ENCODE results near the gene NXPH1. TPM values are rescaled to one million over a fixed set of nuclear protein-coding genes. Genes with fewer than 3 reads are reported as not detected.
A peak's percentile ranks its signal among the peaks of the same experiment; 100 is the strongest.

NXPH1 gene
- total RNA-seq, 1 experiment from 2014 or later, result not detected

DNA sequence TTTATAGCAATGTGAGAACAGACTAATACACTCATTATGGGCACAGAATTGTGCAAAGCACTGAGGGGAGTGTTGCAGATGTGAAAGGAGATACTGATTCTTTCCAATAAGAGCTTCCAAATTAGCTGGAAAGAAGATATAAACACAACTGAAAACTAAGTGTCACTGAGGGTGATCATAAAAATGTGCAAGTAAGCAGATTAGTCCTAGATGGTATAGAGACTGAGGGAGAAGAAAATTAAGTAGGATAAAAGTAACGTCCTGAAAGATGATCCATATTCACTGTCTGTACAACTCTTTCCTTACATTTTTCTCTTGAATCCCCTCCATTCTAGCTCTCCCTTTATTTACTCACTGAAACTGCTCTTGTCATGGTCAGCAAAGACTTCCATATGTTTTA is 11.2 kb upstream of the NXPH1 start:
- Histone ChIP-seq H3K27ac (no peak overlapping the region), H3K4me1 (replicated peaks) (no peaks in the 10 kb centered on the region), H3K4me3 (no peak overlapping the region), H3K27me3 (replicated peaks) (no peaks in the 10 kb centered on the region), H3K9me3 (replicated peaks) (no peaks in the 10 kb centered on the region), H3K36me3 (no peaks in the 10 kb centered on the region)
- no peak for DNase-seq (ENCODE audit: low read depth in 1 of 2, low spot score in 2 of 2)

DNA sequence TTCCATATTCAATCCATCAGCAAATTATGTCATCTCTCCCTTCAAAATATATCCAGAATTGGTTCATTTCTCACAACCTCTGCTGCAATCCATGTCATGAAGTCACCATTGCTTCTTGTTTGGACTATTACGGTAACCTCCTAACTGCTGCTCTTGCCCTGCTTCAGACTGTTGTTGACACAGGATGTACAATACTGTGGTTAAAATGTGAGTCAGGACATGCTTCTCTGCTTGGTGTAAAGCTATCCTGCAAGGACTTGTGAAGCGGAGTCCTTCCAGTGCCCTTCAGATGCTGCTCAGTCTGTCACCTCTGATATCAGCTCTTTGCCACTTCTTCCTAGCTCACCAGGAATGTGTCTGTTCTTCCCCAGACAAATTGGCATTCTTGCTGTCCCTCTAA is 10.4 kb upstream of the NXPH1 start:
- no peak for DNase-seq (ENCODE audit: low read depth in 1 of 2, low spot score in 2 of 2)
- Histone ChIP-seq H3K27me3 (replicated peaks) (no peaks in the 10 kb centered on the region), H3K9me3 (replicated peaks) (no peaks in the 10 kb centered on the region), H3K4me1 (replicated peaks) (no peaks in the 10 kb centered on the region), H3K27ac (no peak overlapping the region), H3K36me3 (no peaks in the 10 kb centered on the region), H3K4me3 (no peak overlapping the region)

DNA sequence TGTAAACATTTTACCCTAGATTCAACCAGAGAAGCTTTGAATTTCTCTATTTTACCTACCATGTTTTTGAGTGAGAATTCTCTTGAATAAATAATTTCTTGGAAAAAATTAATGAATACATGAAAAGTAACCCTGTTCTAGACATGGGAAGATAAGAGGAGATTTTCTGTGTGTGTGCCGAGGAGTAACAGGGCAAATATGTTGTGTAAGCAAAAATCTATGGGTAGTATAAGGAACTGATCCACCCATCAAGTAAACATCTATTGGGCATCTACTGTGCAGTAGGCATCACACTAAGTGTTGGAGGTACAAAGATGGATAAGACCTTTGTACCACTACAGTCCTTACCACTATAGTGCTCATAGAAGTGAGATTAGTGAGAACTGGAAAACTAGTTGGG is 8.2 kb upstream of the NXPH1 start:
- no peak overlapping the region for H3K4me3 ChIP-seq
- H3K27me3 ChIP-seq (replicated peaks), result no peaks in the 10 kb centered on the region
- no peaks in the 10 kb centered on the region for H3K4me1 ChIP-seq (replicated peaks)
- DNase-seq (ENCODE audit: low read depth in 1 of 2, low spot score in 2 of 2), result no peak
- H3K9me3 ChIP-seq (replicated peaks), result no peaks in the 10 kb centered on the region
- H3K27ac ChIP-seq, result no peak overlapping the region
- H3K36me3 ChIP-seq, result no peaks in the 10 kb centered on the region

DNA sequence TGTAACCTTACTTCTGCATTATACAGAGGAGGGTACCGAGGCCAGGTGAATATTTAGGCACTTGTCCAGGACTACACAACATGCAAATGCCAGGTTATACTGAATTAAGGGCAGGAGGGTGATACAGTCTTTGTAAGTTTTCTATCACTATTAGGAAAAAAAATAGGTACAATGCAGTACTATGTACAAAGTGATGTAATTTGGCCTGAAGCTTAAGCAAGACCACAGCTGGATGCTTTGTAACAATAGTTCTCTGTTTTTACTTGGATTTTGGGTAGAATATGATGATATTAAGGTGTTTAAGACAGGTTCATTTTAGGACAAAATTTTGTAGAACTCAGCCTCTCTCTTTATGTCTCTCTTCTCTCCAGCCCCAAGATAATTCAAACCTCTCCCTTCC is 2.8 kb upstream of the NXPH1 start:
- H3K9me3 ChIP-seq (replicated peaks), result 0 out of 2 replicates have a peak, but pooled peaks cover 4% of the 10 kb centered on the region
- H3K4me3 ChIP-seq, result no peak overlapping the region
- no peaks in the 10 kb centered on the region for H3K36me3 ChIP-seq
- no peaks in the 10 kb centered on the region for H3K4me1 ChIP-seq (replicated peaks)
- H3K27me3 ChIP-seq (replicated peaks), result peaks cover 10% of the 10 kb centered on the region
- H3K27ac ChIP-seq, result no peak overlapping the region
- no peak for DNase-seq (ENCODE audit: low read depth in 1 of 2, low spot score in 2 of 2)

DNA sequence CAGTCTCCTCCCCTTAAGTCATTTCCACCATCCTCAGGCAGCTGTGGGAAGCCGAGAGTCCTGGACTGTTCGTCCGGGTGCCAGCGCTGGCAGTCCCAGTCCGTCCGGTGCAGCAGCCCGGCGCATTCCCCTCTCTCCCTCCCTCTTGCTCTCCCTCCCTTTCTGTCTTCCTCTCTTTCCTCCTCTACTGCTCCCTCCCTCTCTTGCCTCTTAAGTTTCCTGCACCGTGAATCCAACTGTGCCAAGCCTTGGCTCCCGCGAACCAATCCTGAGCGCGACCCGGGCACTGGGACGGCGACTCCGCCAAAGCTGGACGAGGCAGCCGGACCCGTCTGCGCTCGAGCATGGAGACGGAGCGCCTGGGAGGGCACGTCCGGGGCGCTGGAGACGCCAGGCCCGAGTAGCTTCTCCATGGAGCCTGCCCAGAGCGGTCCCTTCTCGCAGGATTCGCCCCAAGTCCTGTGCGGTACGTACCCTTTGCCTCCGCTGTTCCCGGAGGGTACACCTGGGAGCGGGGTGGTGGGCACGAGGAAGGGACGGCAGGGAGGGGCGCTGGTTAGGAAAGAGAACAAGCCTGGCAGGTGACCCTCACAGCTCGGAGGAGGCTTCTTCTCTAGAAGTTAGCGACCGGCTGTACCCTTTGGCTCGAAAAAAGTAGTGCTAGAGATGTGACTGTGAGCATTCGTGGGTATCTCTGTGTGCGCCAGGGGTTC is 1.0 kb downstream of the NXPH1 start:
- Histone ChIP-seq H3K36me3 (no peaks in the 10 kb centered on the region), H3K27ac (no peak overlapping the region), H3K27me3 (replicated peaks) (peaks cover 10% of the 10 kb centered on the region), H3K9me3 (replicated peaks) (0 out of 2 replicates have a peak, but pooled peaks cover 4% of the 10 kb centered on the region), H3K4me1 (replicated peaks) (no peaks in the 10 kb centered on the region), H3K4me3 (no peak overlapping the region)
- DNase-seq (ENCODE audit: low read depth in 1 of 2, low spot score in 2 of 2), result no peak

DNA sequence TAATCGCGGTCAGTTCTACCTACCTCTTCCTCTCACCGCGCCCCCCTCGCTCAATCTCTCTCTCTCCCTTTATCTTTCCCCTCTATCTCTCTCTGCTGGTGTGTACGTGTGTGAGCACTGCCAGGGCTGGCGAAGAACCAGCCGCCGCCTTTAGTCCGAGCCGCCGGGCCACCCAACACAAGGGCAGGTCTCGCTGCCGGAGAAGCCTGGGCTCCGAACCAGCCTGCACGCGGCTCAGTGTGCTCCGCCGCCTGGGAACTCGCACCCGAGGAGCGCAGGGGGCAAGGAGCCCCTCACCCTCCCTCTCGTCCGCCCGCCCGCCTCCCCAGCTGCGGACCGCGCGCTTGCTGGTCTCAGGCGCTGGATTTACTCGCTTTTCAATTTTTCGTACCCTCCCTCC is 1.7 kb downstream of the NXPH1 start:
- H3K9me3 ChIP-seq (replicated peaks), result 0 out of 2 replicates have a peak, but pooled peaks cover 4% of the 10 kb centered on the region
- no peaks in the 10 kb centered on the region for H3K36me3 ChIP-seq
- no peak overlapping the region for H3K4me3 ChIP-seq
- H3K27me3 ChIP-seq (replicated peaks), result peaks cover 10% of the 10 kb centered on the region
- no peak for DNase-seq (ENCODE audit: low read depth in 1 of 2, low spot score in 2 of 2)
- no peak overlapping the region for H3K27ac ChIP-seq
- H3K4me1 ChIP-seq (replicated peaks), result no peaks in the 10 kb centered on the region

DNA sequence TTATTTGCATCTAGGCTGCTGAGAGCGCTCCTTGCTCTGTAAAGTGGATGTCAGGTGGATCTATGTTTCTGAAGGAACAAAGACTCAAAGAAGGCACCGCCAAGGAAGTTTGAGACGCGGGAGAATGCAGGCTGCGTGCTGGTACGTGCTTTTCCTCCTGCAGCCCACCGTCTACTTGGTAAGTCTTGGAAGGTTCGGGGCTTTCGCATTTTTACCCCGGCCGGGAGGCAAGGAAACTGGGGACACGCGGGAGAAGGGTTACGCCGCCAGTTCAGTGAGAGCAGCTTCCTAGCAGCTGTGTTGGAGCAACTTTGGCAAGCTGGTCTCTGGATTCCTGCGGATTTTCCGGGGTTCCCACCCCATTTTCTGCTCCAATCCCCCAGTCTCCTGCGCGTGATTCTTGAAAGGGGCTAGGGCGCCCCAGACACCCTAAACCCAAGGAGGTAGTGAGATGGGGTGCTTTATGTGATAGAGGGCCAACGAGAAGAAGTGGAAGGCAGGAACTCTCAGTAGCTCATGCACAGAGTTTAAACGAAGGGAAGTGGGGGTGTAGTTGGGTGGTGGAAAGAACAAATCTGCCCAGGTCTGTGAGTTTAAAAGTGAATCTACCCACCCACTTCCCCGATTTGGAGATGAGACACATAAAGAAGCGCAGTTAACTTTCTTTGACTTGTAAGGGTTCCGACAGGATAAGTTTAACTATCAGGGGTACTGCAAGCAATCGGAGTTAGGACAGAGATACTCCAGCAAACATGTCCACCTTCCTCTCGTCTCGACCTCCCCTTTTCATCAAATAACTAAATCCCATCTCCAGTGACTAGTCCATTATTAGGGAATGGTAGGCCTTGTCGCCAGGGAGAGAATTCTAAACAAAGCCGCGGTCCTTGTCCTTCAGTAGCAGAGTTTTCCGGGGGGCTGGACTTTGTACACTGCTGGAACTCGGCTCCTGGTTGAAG is 2.5 kb downstream of the NXPH1 start:
- peaks cover 10% of the 10 kb centered on the region for H3K27me3 ChIP-seq (replicated peaks)
- no peaks in the 10 kb centered on the region for H3K4me1 ChIP-seq (replicated peaks)
- H3K27ac ChIP-seq, result no peak overlapping the region
- no peaks in the 10 kb centered on the region for H3K36me3 ChIP-seq
- DNase-seq (ENCODE audit: low read depth in 1 of 2, low spot score in 2 of 2), result no peak
- H3K9me3 ChIP-seq (replicated peaks), result 0 out of 2 replicates have a peak, but pooled peaks cover 4% of the 10 kb centered on the region
- no peak overlapping the region for H3K4me3 ChIP-seq

DNA sequence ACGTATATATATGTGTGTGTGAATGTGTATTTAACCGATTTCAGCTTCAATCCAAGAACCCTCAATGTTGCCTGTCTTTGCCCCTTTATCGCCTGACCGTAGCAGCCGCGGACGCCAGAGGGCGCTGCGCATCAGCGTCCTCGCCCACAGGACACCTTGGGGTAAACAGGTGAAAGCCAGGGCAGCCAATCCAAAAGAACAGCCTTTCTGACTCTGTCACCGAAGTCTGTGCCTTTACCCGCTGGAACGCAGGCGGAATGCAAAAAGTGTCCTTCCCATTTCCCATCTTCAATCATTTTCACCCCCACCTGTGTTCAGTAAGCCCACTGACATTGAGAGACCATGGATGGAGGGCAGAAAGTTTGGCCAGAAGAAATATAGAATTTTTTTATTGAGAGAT is 3.6 kb downstream of the NXPH1 start:
- no peak for DNase-seq (ENCODE audit: low read depth in 1 of 2, low spot score in 2 of 2)
- Histone ChIP-seq H3K36me3 (no peaks in the 10 kb centered on the region), H3K27me3 (replicated peaks) (peaks cover 10% of the 10 kb centered on the region), H3K4me1 (replicated peaks) (no peaks in the 10 kb centered on the region), H3K9me3 (replicated peaks) (0 out of 2 replicates have a peak, but pooled peaks cover 4% of the 10 kb centered on the region), H3K4me3 (no peak overlapping the region), H3K27ac (no peak overlapping the region)

DNA sequence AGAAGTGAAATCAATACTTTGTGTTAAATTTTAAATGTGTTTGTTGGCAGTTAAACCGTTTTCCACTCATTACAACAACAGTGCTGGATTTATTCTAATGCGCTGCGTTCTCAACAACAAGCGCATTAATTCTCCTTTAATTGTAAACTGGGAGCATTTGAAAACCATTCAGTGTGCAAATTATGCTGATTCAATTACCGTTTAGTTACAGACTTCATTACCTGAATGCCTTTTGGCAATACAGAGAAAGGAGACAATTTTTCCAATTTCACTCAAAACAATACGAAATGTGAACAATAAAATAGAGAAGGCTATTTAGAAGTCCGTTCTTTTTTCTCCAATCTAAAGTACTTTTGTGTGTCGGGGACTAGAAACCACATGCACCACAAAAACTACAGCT is 4.2 kb downstream of the NXPH1 start:
- Histone ChIP-seq H3K36me3 (no peaks in the 10 kb centered on the region), H3K4me1 (replicated peaks) (no peaks in the 10 kb centered on the region), H3K27me3 (replicated peaks) (peaks cover 10% of the 10 kb centered on the region), H3K27ac (no peak overlapping the region), H3K4me3 (no peak overlapping the region), H3K9me3 (replicated peaks) (peaks cover 4% of the 10 kb centered on the region; the same call in 1 of the 2 replicates)
- DNase-seq (ENCODE audit: low read depth in 1 of 2, low spot score in 2 of 2), result no peak

DNA sequence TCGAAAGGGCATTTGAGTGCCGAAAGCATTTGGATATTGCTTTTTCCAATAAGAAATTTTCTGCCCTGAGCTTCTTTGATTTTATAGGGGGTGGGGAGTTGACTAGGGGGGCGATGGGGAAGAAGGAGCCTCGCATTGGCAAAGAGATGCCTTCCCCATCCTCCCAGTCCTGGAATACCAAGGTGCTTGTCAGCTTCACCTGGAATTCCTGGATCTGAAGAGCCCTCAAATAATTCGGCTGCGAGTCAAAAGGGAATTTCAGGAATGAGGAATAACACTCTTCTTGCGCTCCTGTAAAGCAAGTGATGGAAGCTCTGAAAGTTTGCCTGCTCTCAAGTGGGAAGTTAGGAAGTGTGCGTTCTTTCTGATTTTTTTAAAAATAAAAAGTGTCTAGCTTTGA is 7.3 kb downstream of the NXPH1 start:
- Histone ChIP-seq H3K27ac (no peak overlapping the region), H3K4me1 (replicated peaks) (no peaks in the 10 kb centered on the region), H3K9me3 (replicated peaks) (peaks cover 7% of the 10 kb centered on the region), H3K4me3 (no peak overlapping the region), H3K27me3 (replicated peaks) (no peaks in the 10 kb centered on the region), H3K36me3 (no peaks in the 10 kb centered on the region)
- no peak for DNase-seq (ENCODE audit: low read depth in 1 of 2, low spot score in 2 of 2)

DNA sequence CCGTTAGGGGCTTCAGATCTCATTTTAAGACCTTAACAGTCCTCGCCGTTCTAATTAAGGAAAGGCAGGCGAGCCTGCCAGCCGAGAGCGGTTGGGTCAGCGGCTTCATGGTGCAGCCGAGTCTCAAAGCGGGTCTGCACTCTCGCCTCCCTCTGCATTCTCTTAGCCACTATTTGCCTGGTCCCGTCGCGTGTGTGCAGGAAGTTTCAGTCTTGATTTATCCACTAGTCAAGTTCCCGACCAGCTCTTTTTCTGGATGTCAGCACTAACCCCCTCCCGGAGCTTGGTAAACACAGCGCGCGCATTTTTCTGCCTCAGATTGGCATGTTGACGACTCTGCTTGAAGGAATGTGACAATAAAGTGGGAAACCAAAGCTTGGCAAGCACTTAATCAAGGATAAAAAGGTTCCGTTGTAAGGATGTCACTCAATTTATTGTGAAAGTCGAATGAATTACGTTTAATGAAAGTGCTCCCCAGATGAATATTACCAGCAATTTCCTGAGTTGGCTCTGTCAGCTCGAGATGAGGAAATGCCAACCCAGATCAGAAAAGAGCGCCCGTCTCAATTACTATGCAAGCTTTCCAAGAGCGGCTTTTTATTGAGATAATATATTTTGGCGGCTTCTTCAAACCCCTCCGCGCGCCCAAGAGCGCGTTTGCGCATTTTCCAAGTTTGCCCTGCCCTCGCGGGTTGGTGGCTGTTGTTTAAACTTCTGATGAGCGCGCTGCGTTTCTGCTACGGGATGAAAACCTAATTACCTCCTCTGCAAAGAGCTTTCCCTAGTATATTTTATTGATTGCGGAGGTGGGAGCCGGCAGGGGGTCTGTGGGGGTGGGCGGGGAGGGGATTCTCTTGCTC is 7.9 kb downstream of the NXPH1 start:
- H3K27ac ChIP-seq, result no peak overlapping the region
- H3K4me1 ChIP-seq (replicated peaks), result no peaks in the 10 kb centered on the region
- peaks cover 7% of the 10 kb centered on the region for H3K9me3 ChIP-seq (replicated peaks)
- no peaks in the 10 kb centered on the region for H3K36me3 ChIP-seq
- DNase-seq (ENCODE audit: low read depth in 1 of 2, low spot score in 2 of 2), result no peak
- no peaks in the 10 kb centered on the region for H3K27me3 ChIP-seq (replicated peaks)
- H3K4me3 ChIP-seq, result no peak overlapping the region

DNA sequence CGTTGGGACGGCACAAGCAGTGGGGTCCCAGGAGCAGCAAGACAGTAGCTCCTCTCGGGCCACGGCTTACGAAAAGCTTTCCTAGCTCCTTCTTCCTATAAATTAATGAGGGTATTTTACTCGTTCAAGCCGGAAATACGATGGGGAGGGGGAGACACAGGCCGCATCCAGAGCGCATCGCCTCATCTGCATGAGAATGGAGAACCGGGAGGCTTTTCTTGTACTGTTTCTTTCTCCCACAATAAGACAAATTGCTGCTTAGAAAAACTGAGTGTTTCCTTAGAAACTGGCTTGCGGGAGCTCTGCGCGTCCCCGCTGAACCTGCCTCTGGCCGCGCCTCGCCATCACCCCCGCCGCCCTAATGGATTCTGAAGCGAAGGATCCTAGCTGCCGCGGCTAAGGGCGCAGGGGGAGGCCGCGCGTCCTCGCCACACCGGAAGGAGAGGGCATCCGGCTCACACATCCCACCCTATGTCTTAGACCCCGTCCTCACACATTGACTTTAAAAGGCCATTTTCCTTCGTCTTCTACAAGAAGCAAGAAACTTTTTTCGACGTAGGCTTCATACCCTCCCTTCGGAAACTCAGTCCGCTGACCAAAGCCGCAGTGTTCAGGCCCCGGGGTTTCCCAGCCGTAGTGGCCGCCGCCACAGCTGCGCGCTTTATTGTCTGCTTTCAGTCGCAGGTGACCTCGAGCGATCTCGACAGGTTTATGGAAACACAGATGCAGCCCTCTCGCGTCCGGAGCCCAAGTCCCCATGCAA is 8.8 kb downstream of the NXPH1 start:
- Histone ChIP-seq H3K9me3 (replicated peaks) (peaks cover 7% of the 10 kb centered on the region), H3K4me3 (no peak overlapping the region), H3K27ac (no peak overlapping the region), H3K36me3 (no peaks in the 10 kb centered on the region), H3K4me1 (replicated peaks) (no peaks in the 10 kb centered on the region), H3K27me3 (replicated peaks) (no peaks in the 10 kb centered on the region)
- DNase-seq (ENCODE audit: low read depth in 1 of 2, low spot score in 2 of 2), result no peak

DNA sequence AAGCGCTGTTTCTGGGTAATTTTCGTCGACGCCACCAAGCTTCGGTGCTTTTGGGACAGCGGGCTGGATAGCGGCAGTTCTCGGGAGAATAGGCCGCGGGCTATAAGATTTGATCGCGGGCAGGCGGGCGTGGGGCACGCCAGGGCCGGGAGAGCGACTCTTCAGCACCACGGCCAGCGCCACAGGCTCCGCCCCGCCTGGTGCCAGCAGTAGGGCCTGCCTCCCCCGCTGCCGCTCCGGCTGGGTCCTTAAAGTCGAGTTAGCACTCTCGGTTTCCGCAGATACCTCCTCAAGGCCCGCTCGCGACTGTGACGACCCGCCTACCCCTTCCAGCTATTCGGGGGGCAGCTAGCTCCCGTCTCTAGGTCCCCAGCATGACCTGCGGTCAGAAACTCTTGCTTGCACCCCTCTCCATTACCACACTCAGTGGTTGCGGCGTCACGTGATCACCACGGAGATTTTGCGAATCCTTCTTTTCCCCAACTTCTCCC is 9.4 kb downstream of the NXPH1 start:
- peak in 1 of 2 experiments; percentile 39 for DNase-seq (ENCODE audit: low read depth in 1 of 2, low spot score in 2 of 2)
- no peaks in the 10 kb centered on the region for H3K27me3 ChIP-seq (replicated peaks)

More for the DNA sequence above, 9.4 kb downstream of the NXPH1 start:
- Histone ChIP-seq H3K4me1 (replicated peaks) (no peaks in the 10 kb centered on the region), H3K9me3 (replicated peaks) (peaks cover 7% of the 10 kb centered on the region), H3K36me3 (no peaks in the 10 kb centered on the region), H3K27ac (no peak overlapping the region), H3K4me3 (no peak overlapping the region)
